ENCODE results near the gene GBX1.
A peak's percentile ranks its signal among the peaks of the same experiment; 100 is the strongest.

The GBX1 gene

DNA sequence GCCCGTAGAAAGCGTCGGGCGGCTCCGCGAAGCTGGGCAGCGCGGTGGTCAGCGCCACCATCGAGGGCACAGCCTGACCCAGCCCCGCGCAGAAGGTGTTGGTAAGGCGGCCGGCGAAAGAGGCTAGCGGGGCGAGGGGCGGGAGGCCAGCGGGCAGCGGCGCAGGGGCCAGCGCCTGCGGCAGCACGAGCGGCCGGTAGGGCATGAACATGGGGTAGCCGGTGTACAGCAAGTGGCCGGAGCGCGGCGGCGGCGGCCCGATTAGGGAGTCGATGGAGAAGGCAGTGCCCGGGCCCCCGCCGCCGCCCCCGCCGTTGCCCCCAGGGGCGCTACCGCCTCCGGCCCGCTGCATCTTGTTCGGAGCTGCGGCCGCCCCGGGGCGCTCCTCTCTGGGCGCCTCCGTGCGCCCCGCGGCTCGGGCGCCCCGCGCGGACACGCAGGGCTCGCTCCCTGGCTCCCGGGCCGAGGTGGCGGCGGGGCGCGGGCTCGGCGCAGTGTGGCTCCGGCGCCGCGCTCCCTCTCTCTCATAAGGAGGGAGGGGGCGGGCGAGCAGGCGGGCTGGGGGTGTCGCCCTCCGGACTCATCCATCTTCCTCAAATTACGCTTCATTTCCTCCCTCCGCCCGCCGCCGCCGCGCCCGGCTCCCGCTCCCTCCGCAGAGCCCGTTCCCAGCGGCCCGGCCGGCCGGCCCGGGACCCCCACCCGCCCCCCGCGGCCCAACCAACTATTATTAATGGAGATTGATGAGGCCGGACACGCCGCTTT is at the start of gene GBX1:
Gene GBX1 (minus strand): TSS at position 498 of the 765 bp plus-strand sequence. CDS start 146 bp downstream, at position 352.
- no peak for DNase-seq

DNA sequence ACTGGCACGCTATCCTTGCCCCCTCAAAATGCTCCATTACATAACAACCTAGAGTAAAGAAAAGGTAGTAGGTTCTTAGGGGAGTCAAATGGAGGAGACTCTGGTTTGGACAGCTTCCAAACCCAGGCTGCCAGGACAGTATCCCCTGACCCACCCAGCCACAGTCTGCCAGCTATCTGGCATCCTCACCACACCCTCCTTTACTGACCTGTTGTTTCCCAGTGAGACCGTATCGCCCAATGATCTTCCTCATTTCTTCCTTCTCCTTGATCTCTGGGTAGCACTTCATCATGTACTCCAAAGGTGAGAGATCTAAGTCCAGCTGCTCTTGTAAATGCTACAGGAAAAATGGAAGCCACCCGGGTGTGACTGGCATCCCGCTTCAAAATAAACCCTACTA is 47.9 kb upstream of the GBX1 start:
- DNase-seq = no peak

DNA sequence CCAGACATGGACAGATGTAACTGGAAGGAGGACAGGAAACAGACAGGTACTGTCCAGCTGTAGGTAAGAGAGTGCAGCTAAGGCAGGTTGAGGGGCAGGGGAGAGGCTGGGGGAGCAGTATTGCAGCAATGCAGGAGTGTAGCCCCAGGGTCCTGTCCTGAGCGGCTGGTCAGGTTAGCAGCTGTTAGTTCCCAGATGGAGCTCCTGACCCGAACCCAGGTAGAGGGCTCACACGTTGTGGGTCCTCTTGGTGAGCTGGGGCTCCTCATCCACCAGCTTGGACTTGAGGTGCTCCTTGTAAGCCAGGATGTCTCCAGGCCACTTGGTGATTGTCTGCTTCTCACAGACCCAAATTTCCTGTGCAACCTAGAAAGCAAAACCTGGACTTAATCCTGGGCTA is 46.3 kb upstream of the GBX1 start:
- no peak for DNase-seq

DNA sequence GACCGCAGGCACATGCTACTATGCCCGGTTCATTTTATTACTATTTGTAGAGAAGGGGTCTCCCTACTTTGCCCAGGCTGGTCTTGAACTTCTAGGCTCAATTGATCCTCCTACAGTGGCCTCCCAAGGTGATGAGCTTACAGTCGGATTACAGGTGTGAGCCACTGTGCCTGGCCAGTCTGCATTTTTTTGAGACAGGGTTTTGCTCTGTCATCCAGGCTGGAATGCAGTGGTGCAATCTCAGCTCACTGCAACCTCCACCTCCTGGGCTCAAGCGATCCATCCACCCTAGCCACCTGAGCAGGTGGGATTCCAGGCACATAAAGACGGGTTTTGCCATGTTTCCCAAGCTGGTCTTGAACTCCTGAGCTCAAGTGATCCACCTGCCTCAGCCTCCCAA is 45.1 kb upstream of the GBX1 start:
- DNase-seq = no peak

DNA sequence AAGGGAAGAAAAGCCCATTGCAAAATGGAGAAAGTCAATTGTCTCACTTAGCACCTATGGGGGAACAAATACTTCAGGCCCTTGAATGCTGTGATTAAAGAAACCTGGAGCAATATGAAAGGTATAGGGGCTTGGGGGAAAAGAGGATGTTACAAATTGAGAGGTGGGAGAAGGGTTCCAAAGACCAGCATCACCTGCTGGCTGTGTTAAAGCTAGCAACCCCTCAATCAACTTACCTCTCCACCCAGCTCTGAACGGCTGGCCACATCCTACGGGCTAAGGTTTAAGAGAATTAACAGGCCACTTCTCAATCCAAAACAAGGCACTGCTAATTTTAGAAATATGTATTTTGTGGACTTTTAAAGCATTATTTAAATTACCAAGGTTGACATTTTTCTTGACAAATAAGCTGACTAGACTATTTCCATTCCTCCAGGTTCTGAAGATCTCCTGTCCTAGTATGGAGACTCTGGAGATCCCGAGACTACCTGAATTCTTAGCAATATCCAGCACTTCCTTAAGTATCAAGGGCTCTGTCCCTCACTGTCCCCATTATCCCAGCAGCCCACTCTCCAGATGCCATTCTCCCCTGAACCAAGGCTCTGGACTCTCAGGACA is 43.8 kb upstream of the GBX1 start:
- no peak for DNase-seq

DNA sequence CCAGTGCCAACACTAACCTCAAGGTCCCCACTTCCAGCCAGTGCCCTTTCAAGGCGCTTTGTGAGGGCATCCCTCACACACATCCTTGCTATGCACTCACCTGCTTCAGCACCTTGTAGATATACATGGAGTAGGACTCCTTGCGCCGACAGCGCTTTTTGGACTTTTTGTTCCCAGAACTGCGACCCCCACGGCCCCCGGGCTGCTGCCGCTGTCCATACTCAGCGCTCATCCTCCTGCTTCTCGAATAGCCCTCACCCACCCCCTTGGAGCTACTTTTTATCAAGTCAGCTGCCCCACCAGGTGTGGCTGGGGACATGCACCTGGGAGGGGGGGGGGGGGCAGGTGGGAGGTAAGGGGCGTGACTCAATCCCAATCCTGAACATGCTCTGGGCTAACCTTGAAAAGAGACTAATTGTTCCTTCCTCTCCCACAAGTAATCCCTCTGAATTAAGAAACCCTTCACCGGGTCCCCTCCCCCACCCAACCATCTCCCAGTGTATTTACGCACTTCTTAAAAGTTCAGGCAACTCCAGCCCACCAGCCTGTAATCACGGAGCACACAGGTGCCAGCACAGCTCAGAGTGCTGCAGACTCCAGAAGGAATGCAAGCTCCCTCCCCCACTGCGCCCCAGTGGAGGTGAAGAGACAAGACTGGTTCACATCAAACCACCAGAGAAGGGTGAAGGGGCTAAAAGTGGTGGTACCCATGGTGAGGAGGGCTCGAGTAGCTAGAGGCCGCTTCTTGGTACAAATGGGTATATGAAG is 42.8 kb upstream of the GBX1 start, which contains the start of gene H2BK1:
Gene H2BK1 (minus strand): TSS at position 402 of the 768 bp plus-strand sequence. CDS start 170 bp downstream, at position 232.
- no peak for DNase-seq

DNA sequence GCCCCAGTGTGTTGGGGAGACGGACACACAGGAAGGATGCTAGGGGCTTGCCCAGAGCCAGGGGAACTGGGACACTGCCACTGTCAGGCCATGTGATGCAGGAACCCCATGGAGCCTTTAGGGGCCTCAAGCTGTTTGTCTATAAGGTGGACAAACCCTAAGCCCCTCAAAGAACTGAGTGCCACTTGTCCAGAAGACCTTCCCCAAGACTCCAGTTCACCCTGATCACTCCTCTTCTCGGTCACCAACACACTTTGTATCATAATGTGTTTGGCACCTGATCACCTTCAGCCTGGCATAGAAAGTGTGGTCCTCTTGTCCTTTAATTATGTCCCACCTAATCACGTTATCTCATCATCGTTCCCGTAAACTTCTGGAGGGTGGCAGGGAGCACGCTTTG is 42.1 kb upstream of the GBX1 start:
- no peak for DNase-seq

DNA sequence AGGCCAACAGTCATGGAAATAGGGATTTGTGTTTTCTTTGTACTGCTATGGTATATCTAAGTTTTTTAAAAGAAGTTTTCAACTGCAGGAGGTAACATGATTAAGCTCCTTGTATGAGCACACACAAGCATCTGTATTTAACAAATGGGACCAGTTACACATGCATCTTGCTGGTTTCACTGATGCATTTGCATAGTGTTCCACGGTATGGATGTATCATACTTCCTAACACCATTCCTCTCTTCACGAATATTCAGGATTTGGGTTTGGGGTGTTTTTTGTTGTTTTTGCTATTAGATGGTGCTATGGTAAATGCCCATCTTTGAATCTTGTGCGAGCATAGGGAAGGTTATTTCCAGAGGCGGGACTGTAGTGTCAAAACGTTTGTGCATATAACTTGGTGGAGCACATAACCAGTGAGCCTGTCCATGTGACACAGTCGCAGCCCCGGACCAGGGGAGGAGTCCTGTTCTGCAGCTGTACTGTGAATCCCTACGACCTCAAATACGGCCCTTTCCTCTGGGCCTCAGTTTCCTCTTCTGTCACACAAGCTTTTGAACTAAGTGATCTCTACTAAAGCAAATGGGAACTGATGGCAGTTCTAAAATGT is 40.9 kb upstream of the GBX1 start:
- no peak for DNase-seq

DNA sequence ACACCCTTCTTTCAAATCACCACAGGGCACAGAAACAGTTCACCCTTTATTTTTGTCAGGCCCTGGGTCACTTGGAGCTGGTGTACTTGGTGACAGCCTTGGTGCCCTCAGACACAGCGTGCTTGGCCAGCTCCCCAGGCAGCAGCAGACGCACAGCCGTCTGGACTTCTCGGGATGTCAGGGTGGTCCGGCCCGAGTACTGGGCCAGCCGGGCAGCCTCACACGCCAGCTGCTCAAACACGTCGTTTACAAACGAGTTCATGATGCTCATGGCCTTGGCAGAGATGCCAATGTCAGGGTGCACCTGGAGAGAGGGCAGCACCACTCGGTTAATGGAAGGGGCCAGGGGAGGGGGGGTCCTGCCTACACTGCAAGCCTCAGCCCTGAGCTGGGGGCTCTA is 40.3 kb upstream of the GBX1 start:
- no peak for DNase-seq

DNA sequence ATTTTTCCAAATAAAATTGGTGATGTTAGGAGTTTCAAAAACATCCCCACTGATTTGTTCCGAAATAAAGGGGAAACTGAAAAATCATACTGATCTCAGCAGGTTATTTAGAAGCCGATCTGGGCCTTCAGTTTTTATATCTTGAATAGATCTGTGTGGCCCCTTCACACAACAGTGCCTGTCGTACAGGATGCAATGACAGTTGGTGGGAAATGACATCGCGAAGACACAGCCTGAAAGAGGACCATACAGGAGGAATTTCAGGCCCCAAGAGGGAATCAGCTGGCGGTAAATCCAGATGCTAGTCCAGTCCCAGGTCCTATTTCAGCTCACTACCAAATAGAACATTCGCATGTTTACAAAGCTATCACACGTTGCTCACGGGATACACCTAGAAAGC is 39.8 kb upstream of the GBX1 start:
- DNase-seq = no peak

DNA sequence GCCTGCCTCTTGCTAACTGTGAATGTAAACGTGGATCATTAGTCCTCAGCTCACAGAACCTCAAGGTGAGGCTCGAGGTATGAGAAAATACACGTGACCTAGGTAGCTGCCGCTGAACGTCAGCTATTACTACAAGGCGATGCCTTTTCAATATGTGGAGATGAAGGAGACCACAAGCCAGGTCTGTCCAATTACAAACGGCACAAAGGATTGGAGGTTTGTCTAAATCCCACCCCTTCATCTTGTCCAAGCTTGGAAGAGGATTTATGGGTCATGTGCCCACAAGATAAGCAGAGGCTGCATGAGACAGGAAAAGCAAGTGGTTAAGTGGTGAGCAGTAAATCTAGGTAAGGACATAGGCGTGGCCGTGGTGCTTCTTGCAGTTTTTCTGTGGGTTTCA is 39.4 kb upstream of the GBX1 start:
- DNase-seq = peak; percentile 67

DNA sequence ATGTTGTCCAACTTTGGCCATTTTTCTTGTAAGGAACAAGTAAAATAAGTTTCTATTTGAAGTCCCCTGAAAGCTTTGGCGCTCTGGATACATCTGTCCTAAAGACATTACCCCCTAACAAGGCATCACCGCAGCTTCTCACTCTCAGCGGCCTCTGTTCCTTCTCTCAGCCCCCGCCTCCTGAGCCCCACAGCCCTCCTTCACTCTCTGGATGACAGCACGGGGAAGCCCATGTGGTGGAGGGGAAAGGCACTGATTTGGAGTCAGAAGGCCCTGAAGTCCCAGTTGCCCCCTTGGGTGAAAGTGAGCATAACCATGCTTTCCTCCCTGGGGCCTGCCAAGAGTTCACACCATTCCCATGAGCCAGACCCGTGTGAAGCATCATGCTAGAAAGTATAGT is 38.2 kb upstream of the GBX1 start:
- no peak for DNase-seq

DNA sequence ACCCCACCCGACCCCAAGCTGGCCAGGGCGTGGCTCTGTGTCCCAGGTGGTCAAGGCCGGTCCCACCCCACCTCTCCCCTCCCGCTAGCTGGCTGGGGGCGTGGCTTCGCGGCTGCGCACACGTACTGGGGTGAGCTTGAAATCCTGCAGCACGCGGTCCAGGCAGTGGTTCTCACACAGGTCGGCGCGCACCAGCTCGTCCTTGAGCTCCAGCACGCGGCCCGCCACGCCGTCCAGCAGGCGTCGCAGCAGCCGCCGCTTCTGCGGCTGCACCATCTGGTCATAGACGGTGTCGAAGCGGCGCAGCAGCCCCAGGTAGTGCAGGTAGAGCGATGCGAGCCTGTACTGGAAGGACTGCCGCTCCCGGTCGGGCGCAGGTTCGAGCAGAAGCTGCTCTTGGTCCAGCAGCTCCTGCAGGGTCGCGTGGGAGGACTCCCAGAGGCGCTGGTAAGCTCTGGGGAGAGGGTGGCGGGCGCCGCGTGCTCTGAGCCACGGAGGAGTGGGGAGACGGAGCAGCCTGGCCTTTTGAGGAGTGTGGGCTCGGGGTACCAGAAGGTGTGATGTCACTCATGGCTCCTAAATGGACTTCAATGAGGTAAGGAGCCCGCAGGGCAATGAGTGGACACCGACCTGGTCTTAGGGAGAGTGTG is 37.0 kb upstream of the GBX1 start:
- peak; percentile 13 for DNase-seq

DNA sequence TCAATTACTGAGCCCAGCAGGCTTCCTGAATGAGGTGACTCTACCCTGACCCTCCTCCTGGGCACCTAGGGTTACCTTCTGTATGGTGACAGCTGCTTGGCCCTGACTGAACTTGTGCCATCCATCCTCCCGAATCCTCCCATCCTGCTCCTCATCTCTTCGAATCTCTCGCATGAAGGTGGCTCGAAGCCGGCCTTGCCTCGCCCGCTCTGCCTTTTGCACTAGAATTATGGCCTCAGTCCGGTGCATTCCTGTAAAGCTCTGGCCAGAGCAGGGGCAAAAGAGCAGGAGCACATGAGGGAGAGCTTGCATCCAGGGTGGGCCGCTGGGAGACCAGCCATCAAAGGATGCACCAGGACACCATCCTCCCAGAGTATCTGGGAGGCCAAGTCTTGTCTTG is 35.3 kb upstream of the GBX1 start:
- no peak for DNase-seq

DNA sequence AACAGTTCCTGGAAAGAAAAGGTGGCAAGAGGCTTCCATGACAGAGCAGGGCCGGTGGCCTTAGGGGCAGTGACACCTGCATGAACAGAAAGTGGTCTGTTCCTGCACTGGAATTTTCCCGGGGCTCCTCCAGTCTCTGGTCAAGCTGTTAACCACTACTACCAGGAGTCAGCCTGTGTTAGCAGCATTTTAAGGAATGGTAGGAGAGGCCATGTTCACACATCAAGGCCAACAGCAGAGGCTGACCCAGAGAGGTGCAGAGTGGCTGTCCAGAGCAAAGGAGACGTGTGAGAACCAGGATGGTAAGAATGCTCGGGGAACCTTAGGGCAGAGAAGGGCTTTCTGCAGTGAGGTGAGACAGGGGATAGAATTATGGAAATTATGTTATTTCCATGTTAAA is 34.3 kb upstream of the GBX1 start:
- DNase-seq = no peak

DNA sequence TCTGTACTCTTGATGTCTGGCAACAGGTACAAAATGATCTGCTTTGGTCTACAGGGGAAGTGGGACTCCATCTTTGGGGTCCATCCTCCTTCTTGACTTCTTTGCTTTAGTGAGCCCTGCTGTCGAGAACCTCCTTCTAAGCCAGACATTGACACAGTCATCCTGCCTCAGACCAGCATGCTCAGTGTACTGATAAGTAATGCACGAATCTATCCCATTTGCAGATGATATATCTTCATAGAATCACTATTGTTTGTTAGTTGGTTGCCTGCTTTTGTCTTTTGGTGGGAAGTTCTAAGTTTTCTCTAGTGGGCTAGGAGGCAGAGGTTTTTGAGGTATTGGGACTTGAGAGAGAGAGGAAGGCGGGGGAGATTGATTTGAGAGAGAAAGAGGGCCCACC is 33.9 kb upstream of the GBX1 start:
- no peak for DNase-seq

DNA sequence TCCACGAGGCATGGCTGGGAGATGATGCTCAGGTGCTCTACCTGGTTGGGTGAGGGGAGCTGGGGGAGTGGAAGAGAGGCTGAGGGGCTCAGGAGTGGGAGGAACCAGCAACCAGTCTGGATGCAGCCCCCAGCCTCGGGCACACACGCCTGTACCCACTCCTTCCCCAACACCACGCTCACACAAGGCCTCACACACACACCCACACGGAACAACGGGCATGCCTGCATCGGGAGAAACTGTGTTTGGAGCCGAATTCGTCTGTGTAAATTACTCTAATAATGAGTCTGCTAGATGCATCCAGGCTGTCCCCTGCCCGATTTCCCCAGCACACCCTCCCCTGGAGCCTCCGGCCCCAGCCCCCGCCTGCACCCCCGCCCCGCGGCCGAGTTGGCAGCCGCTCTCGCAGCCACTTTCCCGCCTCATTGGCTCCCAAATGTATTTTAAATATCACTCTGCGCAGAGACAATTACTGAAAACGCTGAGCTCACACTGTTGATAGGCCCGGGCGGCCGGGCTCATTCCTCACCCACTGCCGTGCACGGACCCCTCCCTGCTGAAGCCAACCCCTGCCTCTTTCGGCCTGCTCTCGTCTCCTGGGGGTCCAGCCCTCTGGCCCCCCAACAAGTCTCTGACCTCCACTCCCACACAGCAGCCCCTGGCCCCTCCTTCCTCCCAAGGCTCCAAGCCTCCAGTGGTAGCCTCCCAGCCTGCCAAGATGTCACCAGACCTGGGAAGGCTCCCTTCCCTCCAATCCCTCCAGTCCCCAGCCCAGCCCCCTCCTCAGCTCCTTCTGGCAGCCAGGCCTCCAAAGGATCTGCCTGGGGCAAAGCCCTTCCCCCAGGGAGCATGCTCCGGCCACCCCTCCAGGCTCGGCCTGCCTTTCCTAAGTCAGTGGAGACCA is 31.7 kb upstream of the GBX1 start:
- DNase-seq = no peak

DNA sequence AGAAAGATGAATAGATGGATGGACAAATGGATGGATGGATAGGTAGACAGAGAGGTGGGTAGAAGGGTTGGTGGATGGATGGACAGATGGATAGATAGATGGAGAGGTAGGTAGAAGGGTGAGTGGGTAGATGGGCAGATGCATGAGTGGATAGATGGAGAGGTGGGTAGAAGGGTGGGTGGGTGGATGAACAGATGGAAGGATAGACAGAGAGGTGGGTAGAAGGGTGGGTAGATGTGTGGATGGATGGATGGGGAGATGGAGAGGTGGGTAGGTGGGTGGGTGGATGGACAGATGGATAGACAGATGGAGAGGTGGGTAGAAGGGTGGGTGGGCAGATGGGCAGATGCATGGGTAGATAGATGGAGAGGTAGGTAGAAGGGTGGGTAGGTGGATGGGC is 30.4 kb upstream of the GBX1 start:
- no peak for DNase-seq

DNA sequence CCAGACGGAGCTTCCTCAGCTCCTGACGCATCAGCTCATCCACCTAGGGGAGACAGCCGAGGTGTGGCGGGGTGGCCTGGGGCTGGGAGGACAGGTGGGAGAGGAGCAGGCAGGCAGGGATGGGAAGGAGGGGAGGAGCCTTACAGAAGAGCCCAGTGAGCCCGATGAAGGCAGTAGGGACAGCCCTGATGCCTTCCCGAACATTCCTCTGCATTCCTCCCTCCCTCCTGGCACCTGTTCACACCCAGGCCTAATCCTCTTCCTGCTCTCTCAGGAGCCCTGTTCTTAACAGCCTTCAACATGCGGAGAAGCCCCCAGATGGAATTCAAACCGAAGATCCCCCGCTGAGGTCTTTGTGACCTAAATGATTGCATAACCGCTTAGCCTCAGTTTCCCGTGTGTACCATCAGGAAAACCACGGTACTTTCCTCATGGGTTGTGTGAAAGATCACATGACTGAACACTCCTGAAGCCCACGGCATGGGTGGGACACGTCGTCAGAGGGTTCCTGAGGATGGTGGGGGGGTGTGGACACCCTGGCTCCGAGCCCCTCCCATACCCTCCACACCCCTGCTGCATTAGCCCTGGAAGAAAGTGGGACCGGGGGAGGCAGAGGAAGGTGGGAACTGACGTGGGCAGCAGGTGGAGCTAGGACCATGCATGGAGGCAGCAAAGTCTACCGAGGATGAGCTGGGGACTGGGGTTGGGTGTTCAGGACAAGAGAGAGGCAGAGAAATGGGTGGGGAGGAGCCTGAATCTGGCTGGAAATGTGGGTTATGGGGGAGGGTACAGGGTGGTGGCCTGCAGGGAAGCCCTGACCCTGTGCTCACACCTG is 28.3 kb upstream of the GBX1 start:
- peak; percentile 5 for DNase-seq

DNA sequence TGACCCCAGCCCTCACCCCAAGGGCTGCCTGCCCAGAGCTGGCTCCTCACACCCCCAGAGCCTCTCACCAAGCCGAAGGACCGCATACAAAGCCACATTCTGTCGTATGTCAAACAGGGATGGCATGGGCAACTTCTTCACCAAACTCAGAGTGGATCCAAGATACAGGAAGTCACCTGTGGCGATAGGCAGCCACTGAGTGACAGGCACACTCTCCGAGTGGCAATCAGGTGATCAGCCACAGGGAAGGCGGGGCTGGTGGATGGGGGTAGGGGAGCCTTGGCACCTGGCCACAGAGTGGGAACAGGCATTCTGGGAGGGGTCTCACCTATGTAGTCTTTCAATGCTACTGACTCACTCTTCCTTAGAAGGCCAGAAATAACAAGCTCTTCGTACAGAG is 26.7 kb upstream of the GBX1 start:
- DNase-seq = no peak

Measured in CD4-positive, alpha-beta T cell treated with Interleukin-10 for 1 hour (primary cell).